ACHN (cell line): ENCODE data around the gene MOB3A.
"Not testable (repeated sequence)": the region's sequence is repeated elsewhere in the genome, so short reads cannot be mapped to it uniquely, and the experiment has no call there.

Experiments
- DNase-seq: peaks from one replicate; pipeline ENCODE4 v3.0.0-alpha.2; 2015
- in situ Hi-C: cut with HindIII; loops from 2 replicates; pipeline ENCODE4 v1.10.0; 2017; ENCODE audit warnings: low sequenced_read_pairs, low pct_ligation_motif_present, low pct_unique_long_range_greater_than_20kb

The MOB3A gene

DNA sequence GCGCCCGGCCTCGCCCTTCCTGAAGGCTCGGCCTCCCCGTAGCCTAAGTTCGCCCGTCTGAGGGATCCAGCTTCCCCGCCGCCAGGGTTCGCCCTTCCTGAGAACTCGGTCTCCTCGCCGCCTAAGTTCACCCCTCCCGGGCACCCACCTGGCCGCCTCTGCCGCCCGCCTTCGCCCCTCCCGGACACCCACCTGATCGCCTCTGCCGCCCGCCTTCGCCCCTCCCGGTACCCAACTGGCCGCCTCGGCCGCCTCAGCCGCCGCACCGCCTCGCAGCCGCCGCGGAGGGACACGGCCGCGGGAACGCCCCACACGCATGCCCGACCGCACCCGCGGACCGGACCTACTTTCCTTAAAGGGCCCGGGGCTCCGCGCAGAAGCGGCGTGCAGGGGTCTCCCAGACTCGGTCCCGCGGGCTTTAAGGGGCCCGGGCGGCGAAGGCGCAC, at the start of gene MOB3A:
Gene MOB3A (minus strand): TSS at position 293 of the 446 bp plus-strand sequence. CDS start 17,766 bp downstream, outside the sequence.
- DNase-seq: peak; percentile 88

DNA sequence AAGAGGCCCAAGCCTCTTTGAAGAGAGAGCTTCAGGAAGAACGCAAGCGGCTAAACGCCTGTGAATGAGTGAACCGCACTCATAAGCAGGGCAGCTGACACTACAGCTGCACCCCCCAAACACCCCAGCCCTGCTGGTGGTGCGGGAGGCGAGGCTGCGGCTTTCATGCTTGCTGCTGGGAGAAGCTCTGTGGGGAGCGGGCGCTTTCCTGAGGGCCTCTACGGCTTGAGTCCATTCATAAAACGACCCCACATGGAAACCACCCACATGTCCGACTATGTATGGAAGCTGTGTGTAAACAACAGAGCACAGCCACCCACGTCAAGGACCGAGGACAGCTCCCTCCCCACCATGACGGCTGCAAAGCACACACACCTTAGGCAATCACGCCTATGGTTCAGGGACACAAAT, 49.7 kb upstream of the MOB3A start:
- no peak for DNase-seq
- in situ Hi-C loops: no loop called here

More for the DNA sequence above, at the start of gene MOB3A:
- in situ Hi-C loops: no loop called here

DNA sequence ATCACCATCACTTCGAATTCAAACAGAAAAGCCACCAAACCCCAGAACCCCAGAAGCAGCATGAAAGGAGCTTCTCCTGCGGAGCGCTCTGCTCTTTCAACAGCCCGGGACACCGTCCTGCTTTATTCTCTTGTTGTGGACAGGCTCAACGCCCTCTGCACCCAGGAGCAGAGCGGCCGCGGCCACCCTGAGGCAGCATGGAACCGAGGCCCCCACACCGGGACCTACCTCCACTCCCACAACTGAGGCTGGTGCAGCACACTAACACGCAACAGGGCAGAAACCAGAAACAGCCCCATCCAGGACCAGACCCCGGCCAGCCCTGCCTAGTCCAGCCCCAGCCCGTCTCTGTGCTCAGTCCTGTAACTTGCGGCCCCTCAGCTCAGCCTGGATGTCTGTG, 48.1 kb upstream of the MOB3A start:
- in situ Hi-C loops: no loop called here
- DNase-seq: no peak

DNA sequence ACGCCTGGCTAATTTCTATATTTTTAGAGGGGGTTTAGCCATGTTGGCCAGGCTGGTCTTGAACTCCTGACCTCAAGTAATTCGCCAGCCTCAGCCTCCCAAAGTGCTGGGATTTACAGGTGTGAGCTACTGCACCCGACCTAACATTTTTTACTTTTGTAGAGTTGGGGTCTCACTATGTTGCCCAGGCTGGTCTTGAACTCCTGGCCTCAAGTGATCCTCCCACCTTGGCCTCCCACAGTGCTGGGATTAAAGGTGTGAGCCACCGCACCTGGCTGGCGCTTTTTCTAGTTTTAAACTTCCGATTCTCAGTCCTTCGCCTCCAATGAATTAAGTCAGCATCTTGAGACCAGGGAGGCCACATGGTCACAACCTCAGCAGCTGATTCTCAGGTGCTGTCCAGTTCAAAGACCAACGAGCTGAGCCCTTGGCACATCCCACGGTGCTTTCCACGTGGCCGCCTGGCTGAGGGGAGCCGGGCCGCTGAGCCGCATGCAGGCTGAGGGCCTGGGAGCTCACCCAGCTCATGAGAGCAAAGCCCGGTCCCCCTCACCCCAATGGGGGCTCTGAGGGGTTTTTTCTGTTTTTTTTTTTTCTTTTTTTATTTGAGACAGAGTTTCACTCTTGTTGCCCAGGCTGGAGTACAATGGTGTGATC, 46.2 kb upstream of the MOB3A start:
- DNase-seq: no peak

DNA sequence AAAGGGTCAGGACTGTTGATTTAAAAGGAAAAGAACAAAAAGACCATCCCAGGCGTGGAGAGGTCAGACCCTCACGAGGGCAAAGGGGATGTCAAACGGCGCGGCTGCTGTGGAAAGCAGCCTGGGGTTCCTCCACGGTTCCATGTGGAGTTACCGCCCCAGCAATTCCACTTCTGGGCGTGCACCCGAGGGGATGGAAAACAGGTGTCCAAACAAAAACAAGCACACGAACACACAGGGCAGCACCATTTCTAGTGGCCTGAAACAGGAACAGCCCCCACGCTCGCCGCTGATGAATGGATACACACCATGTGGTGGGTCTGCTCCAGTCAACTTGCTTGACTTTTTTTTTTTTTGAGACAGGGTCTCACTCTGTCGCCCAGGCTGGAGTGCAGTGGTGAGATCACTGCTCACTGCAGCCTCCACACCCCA, 44.0 kb upstream of the MOB3A start:
- DNase-seq: no peak
- in situ Hi-C loops: no loop called here

More for the DNA sequence above, 46.2 kb upstream of the MOB3A start:
- in situ Hi-C loops: no loop called here

DNA sequence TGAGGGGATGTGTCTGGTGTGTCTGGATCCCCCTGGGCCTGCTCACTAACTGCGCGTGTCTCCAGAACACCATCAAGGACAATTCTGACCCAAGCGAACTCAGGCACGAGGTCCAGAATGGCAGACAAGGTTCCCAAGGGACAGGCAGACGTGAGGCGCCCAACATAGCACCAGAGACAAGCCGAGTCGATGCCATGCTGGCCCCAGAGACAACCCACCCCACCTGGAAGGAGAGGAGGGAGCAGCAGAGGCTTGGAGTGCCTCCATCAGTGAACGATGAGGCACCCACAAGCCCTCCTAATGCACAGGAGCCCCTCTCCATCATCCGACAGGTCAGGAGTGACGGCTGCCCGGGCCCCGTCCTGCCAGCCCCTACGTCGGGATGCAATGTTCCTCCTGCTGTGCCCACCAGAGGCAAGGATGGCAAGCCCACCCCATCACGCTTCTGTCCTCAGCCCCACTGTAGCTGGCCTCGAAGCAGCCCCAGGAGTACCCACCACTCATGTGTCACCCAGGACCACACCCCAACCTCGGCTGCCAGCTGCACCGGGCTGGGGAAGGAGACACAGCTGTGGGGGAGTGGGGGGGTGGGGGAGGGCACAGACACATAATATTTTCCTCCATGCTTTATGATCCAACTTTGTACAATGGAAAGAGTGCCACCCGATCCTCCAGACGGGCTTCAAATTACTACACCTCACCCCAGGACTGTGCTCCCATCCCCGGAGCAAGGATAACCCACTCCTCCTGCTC, 43.4 kb upstream of the MOB3A start:
- no peak for DNase-seq
- in situ Hi-C loops: no loop called here

DNA sequence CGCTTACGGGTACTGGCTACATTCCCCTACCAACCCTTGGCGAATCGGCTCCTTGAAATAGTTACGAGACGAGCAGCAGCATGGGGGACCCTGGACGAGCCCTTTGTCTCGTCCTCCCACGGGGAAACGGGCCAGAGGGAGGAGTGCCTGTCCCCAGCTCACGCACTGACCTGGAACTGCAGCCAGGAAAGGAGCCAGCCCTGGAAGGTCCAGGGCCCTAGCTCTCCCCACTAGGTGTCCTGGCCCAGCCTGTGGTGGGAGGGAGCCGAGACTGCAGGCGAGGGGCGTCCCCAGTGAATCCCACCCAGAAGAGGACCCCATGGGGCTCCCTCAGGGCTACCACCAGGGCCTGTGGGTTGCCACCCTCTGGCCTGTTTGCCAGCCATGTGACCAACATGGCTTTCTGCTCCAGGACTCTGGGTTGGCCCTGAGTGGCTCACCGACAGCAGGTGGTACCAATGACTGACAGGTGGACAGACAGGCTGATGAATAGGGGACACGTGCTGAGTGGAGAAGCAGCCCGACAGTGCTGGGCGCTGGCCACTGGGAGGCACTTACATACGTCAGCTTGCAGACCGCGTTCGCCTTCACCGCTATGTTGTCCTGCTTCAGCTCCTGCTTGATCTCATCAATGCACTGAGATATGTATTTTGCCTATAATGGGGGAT, 42.1 kb upstream of the MOB3A start:
- in situ Hi-C loops: no loop called here
- DNase-seq: no peak

DNA sequence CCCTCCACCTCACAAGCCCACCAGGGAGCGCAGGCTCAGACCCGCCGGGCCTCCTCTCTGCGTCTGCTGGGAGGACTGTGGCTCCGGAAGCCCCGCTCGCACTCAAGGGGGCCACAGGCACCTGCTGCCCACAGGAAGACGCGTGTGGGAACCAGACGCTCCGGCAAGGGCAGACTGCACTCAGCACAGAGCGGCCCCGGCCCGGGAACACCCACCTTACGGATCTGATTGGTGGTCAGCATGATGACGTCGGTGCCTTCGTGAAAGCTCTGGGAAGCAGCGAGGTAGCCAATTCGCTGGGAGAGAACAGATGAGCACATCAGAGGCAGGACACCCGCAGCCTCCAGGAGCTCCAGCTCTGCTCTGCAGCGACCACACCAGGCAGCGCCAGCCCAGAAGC, 40.7 kb upstream of the MOB3A start:
- DNase-seq: no peak
- in situ Hi-C loops: no loop called here

DNA sequence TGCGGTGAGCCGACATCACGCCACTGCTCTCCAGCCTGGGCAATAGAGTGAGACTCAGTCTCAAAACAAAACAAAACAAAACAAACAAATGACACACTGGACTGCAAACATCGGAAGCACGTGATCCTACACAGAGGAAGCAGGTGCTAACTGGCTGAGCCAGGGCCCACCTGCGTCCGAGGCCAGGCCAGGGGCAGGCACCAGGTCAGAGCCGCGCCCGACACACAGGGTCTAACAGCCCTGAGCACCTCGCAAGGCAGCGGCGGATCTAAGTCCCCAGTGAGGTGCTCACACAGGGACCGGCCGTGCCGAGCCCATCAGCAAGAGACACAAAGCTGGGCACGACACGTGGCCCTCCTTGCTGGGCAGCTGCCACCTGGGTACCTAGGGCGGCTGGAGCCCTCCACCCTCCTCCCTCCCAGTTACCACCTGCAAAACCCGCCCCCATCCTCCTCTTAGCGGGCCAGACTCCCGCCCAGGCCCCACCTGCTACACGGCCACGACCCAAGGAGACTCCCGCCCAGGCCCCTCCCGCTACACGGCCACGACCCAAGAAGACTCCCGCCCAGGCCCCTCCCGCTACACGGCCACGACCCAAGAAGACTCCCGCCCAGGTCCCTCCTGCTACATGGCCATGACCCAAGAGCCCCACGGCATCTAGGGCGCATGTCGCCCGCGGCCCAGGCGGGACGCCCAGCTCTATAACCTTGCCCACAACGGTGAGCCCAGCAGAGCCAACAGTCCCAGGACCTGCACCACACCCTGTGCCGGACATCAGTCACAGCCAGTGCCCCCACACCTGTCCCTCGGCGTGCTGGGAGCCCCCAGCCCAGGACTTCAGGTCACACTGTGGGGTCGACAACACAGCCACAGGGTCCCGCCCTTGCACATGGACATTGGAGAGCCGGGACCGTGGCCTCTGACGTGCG, 39.6 kb upstream of the MOB3A start:
- in situ Hi-C loops: no loop called here
- no peak for DNase-seq

DNA sequence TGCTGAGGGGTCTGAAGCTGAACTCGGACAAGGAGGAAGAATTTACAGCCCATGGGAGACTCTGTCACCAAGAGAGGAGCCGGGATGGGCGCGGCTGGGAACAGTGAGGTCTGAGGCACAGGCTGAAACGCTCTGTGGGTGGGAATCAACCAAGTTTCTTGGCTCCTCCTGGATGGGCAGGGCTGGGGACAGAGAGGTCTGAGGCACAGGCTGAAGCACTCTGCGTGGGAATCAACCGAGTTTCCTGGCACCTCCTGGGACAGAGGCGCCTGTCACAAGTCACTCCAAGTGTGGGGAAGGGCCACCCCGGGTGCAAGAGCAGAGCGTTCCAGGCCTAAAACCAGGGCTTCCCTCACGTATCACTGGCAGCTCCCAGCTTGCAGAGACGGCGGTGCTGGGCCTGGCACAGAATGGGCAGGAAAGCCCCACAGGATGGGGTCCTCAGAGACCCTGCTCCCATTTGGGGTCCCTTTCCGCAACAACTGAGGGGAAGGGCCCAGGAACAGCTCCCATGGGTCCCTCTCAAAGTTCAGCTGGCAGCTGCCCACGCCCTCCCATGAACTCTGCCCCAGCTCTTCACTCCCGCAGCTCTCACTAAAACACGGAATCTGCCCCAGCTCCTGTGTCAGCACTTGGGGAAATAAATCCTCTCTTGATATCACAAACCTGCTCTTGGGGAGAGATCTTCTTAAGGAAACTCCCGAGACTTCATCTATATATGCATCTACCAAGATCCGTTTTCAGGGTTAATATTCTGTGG, 36.8 kb upstream of the MOB3A start:
- in situ Hi-C loops: no loop called here

DNA sequence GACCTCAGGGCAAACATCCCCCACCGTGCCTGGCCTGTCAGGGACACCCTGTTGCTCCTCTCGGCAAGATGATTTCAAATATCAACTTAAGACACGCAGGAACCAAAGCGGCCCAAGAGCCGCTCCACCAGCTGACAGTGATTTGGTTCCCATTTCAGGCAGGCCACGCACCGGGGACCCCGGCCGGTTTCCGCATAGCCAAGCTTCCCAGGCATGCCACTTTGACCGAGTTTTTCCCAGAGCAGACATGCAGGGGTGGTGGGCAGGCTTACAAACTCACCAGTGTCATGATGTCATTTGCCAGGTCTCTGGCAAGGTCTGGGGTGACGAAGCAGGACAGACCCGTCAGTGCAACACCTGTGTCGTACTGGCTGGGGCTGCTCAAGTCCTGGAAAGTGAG, 36.1 kb upstream of the MOB3A start:
- DNase-seq: no peak
- in situ Hi-C loops: no loop called here

More for the DNA sequence above, 36.8 kb upstream of the MOB3A start:
- no peak for DNase-seq

DNA sequence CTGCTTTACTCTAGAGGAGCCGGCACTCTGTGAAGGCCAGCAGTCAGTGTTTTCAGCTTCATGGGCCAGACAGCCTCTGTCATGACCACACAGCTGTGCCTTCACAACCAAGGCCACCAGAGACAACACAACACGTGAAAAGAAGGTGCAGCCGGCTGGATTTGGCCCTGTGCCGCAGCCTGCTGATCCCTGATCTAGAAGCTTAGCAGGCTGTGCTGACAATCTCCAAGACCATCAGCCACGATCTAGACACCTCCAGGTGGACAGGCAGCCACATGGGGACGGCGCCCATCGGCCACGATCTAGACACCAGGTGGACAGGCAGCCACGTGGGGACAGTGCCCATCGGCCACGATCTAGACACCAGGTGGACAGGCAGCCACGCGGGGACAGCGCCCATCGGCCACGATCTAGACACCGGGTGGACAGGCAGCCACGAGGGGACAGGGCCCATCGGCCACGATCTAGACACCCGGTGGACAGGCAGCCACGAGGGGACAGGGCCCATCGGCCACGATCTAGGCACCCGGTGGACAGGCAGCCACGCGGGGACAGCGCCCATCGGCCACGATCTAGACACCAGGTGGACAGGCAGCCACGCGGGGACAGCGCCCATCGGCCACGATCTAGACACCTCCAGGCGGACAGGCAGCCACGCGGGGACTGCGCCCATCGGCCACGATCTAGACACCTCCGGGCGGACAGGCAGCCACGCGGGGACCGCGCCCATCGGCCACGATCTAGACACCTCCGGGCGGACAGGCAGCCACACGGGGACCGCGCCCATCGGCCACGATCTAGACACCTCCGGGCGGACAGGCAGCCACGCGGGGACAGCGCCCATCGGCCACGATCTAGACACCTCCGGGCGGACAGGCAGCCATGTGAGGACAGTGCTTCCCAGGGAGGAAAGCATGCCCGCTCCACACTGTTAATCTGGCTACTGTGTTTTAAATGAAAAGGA, 35.2 kb upstream of the MOB3A start:
- DNase-seq, in situ Hi-C loops: not testable (repeated sequence)

DNA sequence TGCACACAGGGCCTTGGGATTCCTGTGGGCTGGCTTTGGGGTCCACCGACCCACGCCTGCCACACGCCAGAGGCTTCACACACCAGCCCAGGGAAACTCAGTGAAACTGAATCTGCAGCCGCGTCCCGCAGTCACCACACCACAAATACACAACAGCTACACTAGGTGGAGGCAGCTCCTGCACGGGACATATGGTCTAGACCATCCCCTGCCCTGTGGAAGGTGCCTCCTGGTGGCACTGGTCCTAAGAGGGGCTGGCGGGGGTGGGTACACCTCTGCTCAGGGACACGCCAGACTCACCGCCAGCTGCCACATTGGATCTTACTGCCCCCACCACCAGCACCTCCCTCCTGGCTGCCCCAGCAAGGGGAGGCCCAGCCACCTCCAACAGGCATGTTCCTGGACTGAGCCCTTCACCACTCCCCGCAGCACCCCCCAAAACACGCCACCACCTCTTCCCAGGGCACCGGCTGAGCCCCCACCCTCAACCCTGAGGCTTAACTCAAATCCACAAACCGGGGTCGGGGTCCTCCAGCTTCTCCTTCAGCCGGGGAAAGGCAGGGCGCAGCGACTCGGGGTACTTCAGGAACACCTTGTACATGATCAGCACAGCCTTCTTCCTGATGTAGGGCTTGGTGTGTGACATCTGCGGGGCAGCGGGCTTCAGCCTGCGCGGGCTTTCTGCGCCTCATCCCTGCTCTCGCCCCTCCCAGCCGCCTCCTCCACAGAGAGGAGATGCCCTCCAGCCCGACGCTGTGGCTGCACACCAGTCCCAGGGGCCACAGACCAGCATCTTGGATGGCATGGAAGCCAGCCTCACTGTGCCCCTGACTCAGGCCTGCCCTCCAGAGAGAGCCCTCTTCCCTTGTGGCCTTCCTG, 34.0 kb upstream of the MOB3A start:
- DNase-seq: no peak
- in situ Hi-C loops: no loop called here

DNA sequence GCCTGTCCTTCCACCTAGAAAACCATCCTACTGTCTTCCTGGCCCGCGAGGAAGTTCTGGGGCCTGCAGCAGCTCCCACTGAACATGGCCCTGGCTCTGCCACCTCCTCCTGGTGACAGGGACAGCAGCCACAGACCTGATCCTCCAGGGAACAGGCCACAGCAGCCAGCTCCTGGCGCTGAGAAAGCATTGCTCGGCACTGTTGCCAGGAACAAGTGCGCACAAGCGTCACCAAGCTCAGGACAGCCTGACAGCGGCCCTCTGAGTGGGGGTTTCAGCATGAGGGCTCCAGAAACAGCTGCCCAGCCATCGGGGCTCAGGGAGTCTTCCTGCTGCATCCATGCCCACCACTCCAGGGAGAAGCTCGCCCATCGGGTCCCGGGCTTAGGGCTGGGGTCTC, 33.4 kb upstream of the MOB3A start:
- DNase-seq: no peak
- in situ Hi-C loops: no loop called here

DNA sequence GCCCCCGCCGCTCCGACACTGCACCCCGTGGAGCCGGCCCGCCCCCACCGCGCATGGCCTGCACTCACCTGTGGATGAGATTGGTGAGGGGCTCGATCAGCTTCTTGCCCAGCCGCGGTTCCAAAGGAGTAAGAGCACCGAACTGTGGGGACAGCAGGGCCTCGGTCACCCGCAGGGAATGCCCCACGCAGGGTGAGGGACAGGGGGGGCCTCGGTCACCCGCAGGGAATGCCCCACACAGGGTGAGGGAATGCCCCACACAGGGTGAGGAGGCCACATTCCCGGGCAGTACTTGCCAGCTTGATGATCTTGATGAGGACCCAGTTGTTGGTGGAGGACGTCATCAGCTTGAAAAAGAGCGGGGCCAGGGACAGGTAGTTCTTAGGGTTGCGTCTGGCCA, 32.9 kb upstream of the MOB3A start:
- in situ Hi-C loops: no loop called here

DNA sequence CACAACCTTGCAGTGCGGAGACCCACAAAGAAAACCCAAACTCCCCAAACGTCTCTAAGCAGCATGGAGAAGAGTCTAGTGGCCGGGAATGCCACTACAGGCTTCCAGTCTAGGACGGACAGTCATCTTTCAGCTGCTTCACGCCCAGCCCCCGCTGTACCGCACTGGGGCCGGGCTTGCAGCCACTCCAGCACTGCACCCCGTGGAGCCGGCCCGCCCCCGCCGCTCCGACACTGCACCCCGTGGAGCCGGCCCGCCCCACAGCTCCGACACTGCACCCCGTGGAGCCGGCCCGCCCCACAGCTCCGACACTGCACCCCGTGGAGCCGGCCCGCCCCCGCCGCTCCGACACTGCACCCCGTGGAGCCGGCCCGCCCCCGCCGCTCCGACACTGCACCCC, 32.1 kb upstream of the MOB3A start:
- DNase-seq, in situ Hi-C loops: not testable (repeated sequence)

More for the DNA sequence above, 32.9 kb upstream of the MOB3A start:
- no peak for DNase-seq
